K562 (cell line): ENCODE results near the gene PRRC2A. TPM values are rescaled to one million over a fixed set of nuclear protein-coding genes. Genes with fewer than 3 reads are reported as not detected.

Experiments used
- AFF1 ChIP-seq, 2 experiments: fragments of 450-650 bp; IDR thresholded peaks; 2 replicates each; pipeline ENCODE4 v1.6.1; 2018; ENCODE audit warnings: mild to moderate bottlenecking in 2 of 2, low read depth in 1 of 2; ENCODE audit not compliant: partially characterized antibody in 2 of 2
- KAT7 ChIP-seq: sonication (generic); formaldehyde crosslinking; IDR thresholded peaks from 2 replicates; pipeline ENCODE4 v1.8.0; 2022; ENCODE audit warnings: missing genetic modification reagents, mild to moderate bottlenecking, borderline replicate concordance
- NFIC ChIP-seq: fragments of 450-650 bp; IDR thresholded peaks from 2 replicates; pipeline ENCODE4 v1.6.1; 2017; ENCODE audit warnings: mild to moderate bottlenecking, inconsistent platforms
- POLR2G ChIP-seq: fragments of 200-400 bp; formaldehyde crosslinking; IDR thresholded peaks from 2 replicates; pipeline ENCODE4 v1.6.1; 2017; ENCODE audit warnings: low read depth, mild to moderate bottlenecking, antibody characterized with exemption, low read length, moderate library complexity
- RUNX1 ChIP-seq: sonication (generic); IDR thresholded peaks from 2 replicates; pipeline ENCODE4 v1.6.1; 2016; ENCODE audit warnings: antibody characterized with exemption, low read depth
- TAF1 ChIP-seq: IDR thresholded peaks from 2 replicates; pipeline ENCODE4 v1.6.1; 2011; ENCODE audit warnings: mild to moderate bottlenecking, low read length, moderate library complexity; ENCODE audit not compliant: insufficient read depth, control insufficient read depth, severe bottlenecking; ENCODE audit errors: extremely low read depth
- ZBTB40 ChIP-seq, 2 experiments: fragments of 450-650 bp in 1 of 2; sonication (generic) in 1 of 2; formaldehyde crosslinking in 1 of 2; IDR thresholded peaks; 2 replicates each; pipeline versions ENCODE4 v1.7.1 to v1.9.0; 2016 to 2022; ENCODE audit warnings: inconsistent platforms in 1 of 2, mild to moderate bottlenecking in 1 of 2, missing genetic modification reagents in 1 of 2
- ZBTB7A ChIP-seq: IDR thresholded peaks from 2 replicates; pipeline ENCODE4 v1.6.1; 2011; ENCODE audit warnings: low read depth, mild to moderate bottlenecking, low read length, moderate library complexity, borderline replicate concordance; ENCODE audit not compliant: control insufficient read depth
- ZNF253 ChIP-seq: fragments of 250-450 bp; sonication (Bioruptor Pico); conservative IDR thresholded peaks from 2 replicates; pipeline ENCODE4 v1.6.1; 2021; ENCODE audit warnings: mild to moderate bottlenecking
- ZNF263 ChIP-seq: sonication (generic); formaldehyde crosslinking; IDR thresholded peaks from 2 replicates; pipeline ENCODE4 v1.8.0; 2022; ENCODE audit warnings: mild to moderate bottlenecking, missing genetic modification reagents, borderline replicate concordance
- ZNF316 ChIP-seq: fragments of 450-650 bp; IDR thresholded peaks from 2 replicates; pipeline ENCODE4 v1.6.1; 2016
- ZNF395 ChIP-seq: fragments of 200-800 bp; sonication (Bioruptor generic); IDR thresholded peaks from 2 replicates; pipeline ENCODE4 v1.6.1; 2017; ENCODE audit warnings: missing genetic modification characterization, missing compliant biosample characterization
- ZNF77 ChIP-seq: fragments of 250-450 bp; sonication (Bioruptor Pico); IDR thresholded peaks from 2 replicates; pipeline ENCODE4 v1.5.0; 2020
- polyA plus RNA-seq, 8 experiments: library from polyadenylated mRNA; depleted of rRNA in 4 of 8; stranded (reverse) in 5 of 8; unstranded in 3 of 8; fragments of >200 nt; fragmentation: Nextera tagmentation in 2 of 8; fragmentation: Illumina TruSeq in 1 of 8; extraction: Ambion mirVana in 2 of 8; extraction: Trizol in 1 of 8; gene quantifications; 2 replicates each; pipeline versions ENCODE4 v1.2.1 to v1.2.3, GENCODE V29; 2011 to 2014; ENCODE audit warnings: inconsistent platforms in 1 of 8, missing spikeins in 1 of 8
- total RNA-seq, 7 experiments: library from RNA; depleted of rRNA in 6 of 7; stranded (reverse); fragments of >200 nt in 6 of 7; fragmentation: Illumina TruSeq in 2 of 7; extraction: Trizol in 2 of 7; gene quantifications; 2 replicates each; pipeline versions ENCODE4 v1.2.1 to v1.2.3, GENCODE V29; 2011 to 2021; ENCODE audit warnings: low replicate concordance in 1 of 7

Gene PRRC2A
- total and polyA plus RNA-seq, 9 of the 15 experiments (the other 6 are each of a cell fraction or from before 2014, with no cell fraction given) = 1.0 to 332 (median 63.0) TPM

- TF ChIP-seq NFIC (no peak), ZBTB40 (IDR thresholded peaks at IDR 0.05) (no peak), ZBTB40 (CRISPR knock-in tag; IDR thresholded peaks at IDR 0.05) (no peak), AFF1 (IDR thresholded peaks at IDR 0.05; ENCODE audit: low read depth in 1 of 2, partially characterized antibody in 2 of 2) (no peak), ZBTB7A (peak; percentile 49; the same call in 1 of the 2 replicates), ZNF253 (CRISPR knock-in tag) (no peak), ZNF316 (peak; percentile 95), KAT7 (no peak), POLR2G (no peak), ZNF263 (CRISPR knock-in tag) (0 out of 2 replicates have a peak, but pooled peaks have one; percentile 26), ZNF77 (CRISPR knock-in tag) (no peak), RUNX1 (no peak), ZNF395 (CRISPR knock-in tag) (no peak), TAF1 (peak; percentile 30)
Measured at GRCh38 chr6:31658158-31658688, 37.7 kb downstream of the PRRC2A start (continued).
